ENCODE measurements around the gene NHSL2.

GRCh38 chrX:72057331-72057730 lies 146.7 kb downstream of the NHSL2 start:
- no peak for TF ChIP-seq CTCF (IDR thresholded peaks at IDR 0.05)
- no peak for TF ChIP-seq EZH2phosphoT487 (IDR thresholded peaks at IDR 0.05)
